Stomach (tissue), 4 donors: ENCODE results near the gene DYRK1A.

ENCODE experiments used
- CTCF ChIP-seq, 7 experiments: fragments of 450-650 bp in 4 of 7; fragments of 200-600 bp in 3 of 7; sonication (generic) in 3 of 7; IDR thresholded peaks; one replicate each; pipeline ENCODE4 v1.5.1; 2016 to 2019; ENCODE audit warnings: antibody characterized with exemption in 7 of 7, control low read depth in 2 of 7, mild to moderate bottlenecking in 1 of 7
- EP300 ChIP-seq: sonication (generic); formaldehyde crosslinking; IDR thresholded peaks from one replicate; pipeline ENCODE4 v1.6.1; 2017; ENCODE audit warnings: antibody characterized with exemption
- POLR2A ChIP-seq, 4 donors: fragments of 450-650 bp; IDR thresholded peaks; one replicate each; pipeline ENCODE4 v1.6.1; 2016; ENCODE audit warnings: antibody characterized with exemption in 4 of 4, control low read depth in 2 of 4, mild to moderate bottlenecking in 1 of 4, moderate library complexity in 1 of 4
- POLR2AphosphoS5 ChIP-seq, 3 donors: sonication (generic); formaldehyde crosslinking; IDR thresholded peaks; one replicate each; pipeline ENCODE4 v1.6.1; 2016; ENCODE audit warnings: antibody characterized with exemption in 3 of 3

GRCh38 chr21:37338671-37339551 lies 27.7 kb upstream of the DYRK1A start:
- no peak for TF ChIP-seq EP300
- no peak for TF ChIP-seq CTCF (IDR thresholded peaks at IDR 0.05)
- no peak for TF ChIP-seq POLR2A (IDR thresholded peaks at IDR 0.05)
- TF ChIP-seq POLR2AphosphoS5 (IDR thresholded peaks at IDR 0.05) = peak in 1 of 3 donors; percentile 26
